ENCODE data around the gene ITGA7. TPM values are rescaled to one million over a fixed set of nuclear protein-coding genes. Genes with fewer than 3 reads are reported as not detected.

The ITGA7 gene, protein sequence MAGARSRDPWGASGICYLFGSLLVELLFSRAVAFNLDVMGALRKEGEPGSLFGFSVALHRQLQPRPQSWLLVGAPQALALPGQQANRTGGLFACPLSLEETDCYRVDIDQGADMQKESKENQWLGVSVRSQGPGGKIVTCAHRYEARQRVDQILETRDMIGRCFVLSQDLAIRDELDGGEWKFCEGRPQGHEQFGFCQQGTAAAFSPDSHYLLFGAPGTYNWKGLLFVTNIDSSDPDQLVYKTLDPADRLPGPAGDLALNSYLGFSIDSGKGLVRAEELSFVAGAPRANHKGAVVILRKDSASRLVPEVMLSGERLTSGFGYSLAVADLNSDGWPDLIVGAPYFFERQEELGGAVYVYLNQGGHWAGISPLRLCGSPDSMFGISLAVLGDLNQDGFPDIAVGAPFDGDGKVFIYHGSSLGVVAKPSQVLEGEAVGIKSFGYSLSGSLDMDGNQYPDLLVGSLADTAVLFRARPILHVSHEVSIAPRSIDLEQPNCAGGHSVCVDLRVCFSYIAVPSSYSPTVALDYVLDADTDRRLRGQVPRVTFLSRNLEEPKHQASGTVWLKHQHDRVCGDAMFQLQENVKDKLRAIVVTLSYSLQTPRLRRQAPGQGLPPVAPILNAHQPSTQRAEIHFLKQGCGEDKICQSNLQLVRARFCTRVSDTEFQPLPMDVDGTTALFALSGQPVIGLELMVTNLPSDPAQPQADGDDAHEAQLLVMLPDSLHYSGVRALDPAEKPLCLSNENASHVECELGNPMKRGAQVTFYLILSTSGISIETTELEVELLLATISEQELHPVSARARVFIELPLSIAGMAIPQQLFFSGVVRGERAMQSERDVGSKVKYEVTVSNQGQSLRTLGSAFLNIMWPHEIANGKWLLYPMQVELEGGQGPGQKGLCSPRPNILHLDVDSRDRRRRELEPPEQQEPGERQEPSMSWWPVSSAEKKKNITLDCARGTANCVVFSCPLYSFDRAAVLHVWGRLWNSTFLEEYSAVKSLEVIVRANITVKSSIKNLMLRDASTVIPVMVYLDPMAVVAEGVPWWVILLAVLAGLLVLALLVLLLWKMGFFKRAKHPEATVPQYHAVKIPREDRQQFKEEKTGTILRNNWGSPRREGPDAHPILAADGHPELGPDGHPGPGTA
- 0.40 and 0.57 TPM in 2 replicates for total RNA-seq

DNA sequence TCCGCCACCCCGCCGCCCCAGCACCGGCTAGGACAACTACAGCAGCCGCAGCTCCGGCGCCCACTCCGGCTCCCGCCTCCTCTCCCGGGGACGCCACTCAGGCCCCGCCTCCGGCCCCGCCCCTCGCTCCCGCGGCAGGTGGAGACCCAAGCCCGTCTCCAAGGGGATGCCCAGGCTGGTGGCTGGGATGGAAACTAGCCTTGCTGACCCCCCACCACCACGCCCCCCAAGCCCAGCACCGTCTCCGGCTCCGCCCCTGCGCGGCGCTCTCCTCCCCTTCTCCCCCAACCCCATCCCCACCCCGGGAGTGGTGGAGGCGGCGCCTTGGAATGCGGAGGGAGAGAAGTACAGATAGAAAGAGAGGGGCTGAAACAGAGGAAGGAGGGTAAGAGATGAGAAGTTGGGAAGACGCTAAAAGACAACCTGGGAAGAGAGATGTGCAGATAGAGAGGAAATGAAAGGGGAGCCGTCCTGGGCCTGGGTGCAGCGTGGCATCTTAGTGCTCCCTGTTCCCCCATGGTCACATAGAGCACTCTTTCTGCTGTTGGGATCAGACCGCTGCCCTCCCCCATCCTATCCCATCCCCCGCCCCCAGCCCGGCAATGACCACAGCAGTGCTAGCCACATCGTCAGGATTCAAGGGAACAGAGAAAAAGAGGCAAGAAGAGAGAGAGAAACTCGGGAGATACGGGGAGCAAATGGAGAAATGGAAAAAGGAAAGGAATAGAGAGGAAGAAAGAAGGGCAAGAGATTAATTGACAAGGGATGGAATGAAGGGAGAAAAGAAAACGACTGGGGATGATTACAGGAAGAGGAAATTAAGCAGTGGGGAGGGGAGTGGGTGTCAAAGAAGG, at the start of gene ITGA7:
Gene ITGA7, minus strand, starts transcription at position 64 of the 854 bp plus-strand sequence. CDS start 222 bp downstream, outside the sequence.

DNA sequence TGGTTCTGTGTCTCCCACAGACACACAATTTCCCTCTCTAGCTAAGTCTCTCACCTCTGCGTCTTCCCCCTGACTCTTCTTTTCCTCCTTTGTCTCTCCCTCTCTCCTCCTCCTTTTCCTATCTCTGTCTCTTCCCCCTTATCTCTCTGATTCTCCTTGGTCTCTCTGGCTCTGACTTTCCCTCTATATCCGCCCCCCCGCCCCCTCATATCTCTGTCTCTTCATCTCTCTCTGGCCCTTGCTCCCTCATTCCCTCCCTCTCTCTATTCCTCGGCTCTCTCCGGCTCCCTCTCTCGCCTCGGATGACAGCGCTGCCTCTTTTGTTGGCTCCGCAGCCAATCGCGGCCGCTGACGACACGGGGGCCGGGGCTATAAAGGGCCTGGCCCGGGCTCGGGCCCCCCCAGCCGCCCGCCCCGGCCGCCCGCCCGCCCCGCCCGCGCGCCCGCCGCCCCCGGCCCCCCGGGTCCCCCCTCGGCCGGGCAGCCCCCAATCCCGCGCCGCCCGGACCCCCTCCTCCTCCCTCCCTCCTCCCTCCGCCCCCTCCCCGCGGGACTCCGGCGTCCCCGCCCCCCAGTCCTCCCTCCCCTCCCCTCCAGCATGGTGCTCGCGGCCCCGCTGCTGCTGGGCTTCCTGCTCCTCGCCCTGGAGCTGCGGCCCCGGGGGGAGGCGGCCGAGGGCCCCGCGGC, 35.2 kb upstream of the ITGA7 start, which contains the start of gene GDF11:
Gene GDF11, plus strand, starts transcription at position 404 of the 687 bp plus-strand sequence. Its CDS starts 195 bp downstream, at position 599.

DNA sequence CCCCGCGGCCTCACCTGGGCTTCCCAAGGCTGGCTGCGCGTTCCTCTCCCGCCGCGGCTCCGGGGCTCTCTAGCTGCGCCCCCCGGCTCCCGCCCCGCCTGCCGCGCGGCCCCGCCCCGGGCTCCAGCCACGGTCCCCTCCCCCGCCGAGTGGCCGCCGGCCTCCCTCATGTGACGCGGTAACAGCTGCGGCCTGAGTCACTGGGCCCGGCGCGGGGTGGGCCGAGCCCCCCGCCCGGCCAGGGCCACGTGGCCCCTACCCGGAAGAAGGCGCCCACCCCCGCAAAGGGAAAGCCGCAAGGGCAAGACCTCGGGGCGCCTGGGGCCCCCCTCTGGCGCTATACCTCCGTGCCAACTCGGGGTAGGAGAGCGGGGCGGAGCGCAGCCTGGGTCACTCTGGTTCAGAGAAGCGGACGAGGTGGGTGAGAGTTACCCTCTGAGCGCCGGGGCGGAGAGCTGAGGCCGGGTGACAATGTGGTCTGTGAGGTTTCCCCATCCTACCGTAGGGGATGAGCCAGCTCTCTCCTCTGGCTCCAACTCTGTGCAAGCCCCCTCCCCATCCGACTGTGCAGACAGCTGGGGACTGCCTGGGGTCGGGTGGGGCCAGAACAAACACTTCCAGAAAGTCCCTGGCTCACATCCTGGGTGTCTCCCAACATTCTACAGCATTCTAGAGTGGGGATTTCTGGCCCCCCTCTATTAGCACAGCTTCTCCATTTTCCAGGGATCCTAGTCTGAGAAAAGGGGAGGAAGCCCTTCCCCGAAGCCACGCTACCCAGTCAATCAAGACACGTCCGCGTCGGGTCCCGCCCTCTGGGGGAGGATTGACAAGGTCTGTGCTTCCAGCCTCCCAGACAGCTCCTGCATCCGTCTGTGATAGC, 21.5 kb upstream of the ITGA7 start, which contains the start of gene CD63:
Gene CD63, minus strand, starts transcription at position 71 of the 880 bp plus-strand sequence. CDS start 668 bp downstream, outside the sequence.

DNA sequence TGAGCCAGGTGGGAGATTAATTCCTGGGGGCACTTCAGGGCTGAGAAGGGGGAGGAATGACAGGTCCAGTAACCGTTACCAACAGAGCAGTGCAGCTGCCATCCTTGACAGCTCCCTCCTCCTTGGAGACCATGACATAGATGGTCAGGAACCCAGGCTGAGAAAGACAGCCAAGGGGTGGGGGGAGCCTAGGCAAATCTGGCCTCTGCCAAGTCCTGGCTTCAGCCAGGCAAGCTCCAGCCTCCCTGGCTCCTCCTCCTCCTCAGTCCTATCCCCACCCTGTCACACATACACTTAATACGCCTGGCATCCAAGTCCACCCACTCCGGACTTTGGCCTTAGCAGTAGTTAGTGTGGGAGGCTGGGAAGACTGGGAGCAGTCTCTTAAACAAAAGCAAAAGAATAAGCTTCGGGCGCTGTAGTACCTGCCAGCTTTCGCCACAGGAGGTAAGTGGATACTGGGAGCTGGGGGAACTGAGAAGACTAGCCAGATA, 12.4 kb upstream of the ITGA7 start, which contains the start of gene RDH5:
Gene RDH5, plus strand, starts transcription at position 323 of the 494 bp plus-strand sequence. CDS start 792 bp downstream, outside the sequence.

DNA sequence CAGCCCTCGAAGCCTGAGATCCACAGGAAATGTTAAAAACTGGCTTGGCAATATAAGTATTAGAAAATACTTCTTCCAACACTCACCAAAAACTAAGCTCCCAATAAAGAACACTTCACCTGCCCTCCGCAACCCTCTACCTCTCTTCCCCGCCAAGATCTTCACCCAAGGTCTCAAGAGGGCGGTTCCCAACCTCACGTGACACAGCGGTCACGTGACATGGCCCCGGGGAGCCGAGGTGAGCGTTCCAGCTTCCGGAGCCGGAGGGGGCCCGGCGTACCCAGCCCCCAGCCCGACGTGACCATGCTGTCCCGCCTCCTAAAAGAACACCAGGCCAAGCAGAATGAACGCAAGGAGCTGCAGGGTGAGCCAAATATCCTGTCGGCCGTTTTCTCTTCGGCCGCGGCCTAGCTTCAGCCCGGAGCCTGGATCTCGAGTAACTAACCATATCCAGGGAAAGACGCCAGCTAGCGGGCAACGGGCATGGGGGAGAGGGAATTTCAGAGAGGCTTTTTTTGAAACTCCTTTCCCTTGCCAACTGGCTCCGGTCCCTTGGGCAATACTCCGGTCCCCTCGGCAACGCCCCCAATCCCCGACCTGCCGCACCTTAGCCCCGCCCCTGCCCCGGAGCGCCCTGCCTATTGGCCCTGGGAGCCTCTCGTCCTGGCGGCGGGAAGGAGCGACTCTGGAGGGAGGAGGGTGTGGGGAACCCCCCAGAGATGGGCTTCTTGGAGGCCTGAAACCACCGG, 8.3 kb upstream of the ITGA7 start, which contains the start of gene BLOC1S1:
Gene BLOC1S1, plus strand, starts transcription at position 214 of the 749 bp plus-strand sequence. Its CDS starts 6 bp downstream, at position 220.

DNA sequence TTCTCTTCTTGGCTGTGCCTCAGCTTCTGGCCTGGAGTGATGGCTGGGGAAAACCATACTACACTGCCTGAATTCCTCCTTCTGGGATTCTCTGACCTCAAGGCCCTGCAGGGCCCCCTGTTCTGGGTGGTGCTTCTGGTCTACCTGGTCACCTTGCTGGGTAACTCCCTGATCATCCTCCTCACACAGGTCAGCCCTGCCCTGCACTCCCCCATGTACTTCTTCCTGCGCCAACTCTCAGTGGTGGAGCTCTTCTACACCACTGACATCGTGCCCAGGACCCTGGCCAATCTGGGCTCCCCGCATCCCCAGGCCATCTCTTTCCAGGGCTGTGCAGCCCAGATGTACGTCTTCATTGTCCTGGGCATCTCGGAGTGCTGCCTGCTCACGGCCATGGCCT, 70.9 kb downstream of the ITGA7 start, which contains the start of gene OR10P1:
Gene OR10P1, plus strand, starts transcription at position 40 of the 400 bp plus-strand sequence. Its CDS starts 0 bp downstream, at position 40.

Small RNAs within 50 kb of the gene (small RNA-seq; reads per million reads assigned to genes)
- gene AC009779.1 (not detected), gene AC009779.5 (not detected), gene RF00017 (not detected)

Other genes starting within 250 kb of the ITGA7 start
- gene OR6C70, start 237.8 kb downstream of the ITGA7 start, total RNA-seq = not detected in 2 replicates
- 0.13 TPM in 1 of 2 replicates, not detected in the other for gene OR6C68, start 215.5 kb downstream of the ITGA7 start, total RNA-seq
- gene OR6C4, start 158.3 kb downstream of the ITGA7 start, total RNA-seq = not detected in 2 replicates
- gene OR2AP1, start 135.4 kb downstream of the ITGA7 start, total RNA-seq = not detected in 2 replicates
- gene OR10P1, start 71.0 kb downstream of the ITGA7 start, total RNA-seq = not detected in 2 replicates
- 46.5 and 50.1 TPM in 2 replicates for gene BLOC1S1, start 8.1 kb upstream of the ITGA7 start, total RNA-seq
- 1.3 and 1.5 TPM in 2 replicates for gene RDH5, start 12.5 kb upstream of the ITGA7 start, total RNA-seq
- gene CD63, start 21.1 kb upstream of the ITGA7 start, total RNA-seq = 713 and 1,112 TPM in 2 replicates
- 4.5 and 8.6 TPM in 2 replicates for gene GDF11, start 35.2 kb upstream of the ITGA7 start, total RNA-seq
- gene SARNP, start 109.8 kb upstream of the ITGA7 start, total RNA-seq = 97.2 and 125 TPM in 2 replicates
- 21.3 and 22.2 TPM in 2 replicates for gene ORMDL2, start 110.1 kb upstream of the ITGA7 start, total RNA-seq
- 32.4 and 43.6 TPM in 2 replicates for gene DNAJC14, start 121.7 kb upstream of the ITGA7 start, total RNA-seq
- 0.36 and 0.53 TPM in 2 replicates for gene MMP19, start 135.0 kb upstream of the ITGA7 start, total RNA-seq
- gene PYM1, start 220.0 kb upstream of the ITGA7 start, total RNA-seq = 22.2 and 27.8 TPM in 2 replicates
- gene DGKA, start 223.3 kb upstream of the ITGA7 start, total RNA-seq = 62.8 and 69.4 TPM in 2 replicates

Data from thoracic aorta endothelial cell (primary cell).